ENCODE data around the gene NQO1. TPM values are rescaled to one million over a fixed set of nuclear protein-coding genes. Genes with fewer than 3 reads are reported as not detected.
"Not testable (repeated sequence)": the region's sequence is repeated elsewhere in the genome, so short reads cannot be mapped to it uniquely, and the experiment has no call there.

NQO1 gene
- total and polyA plus RNA-seq, 9 of the 15 experiments (the other 6 are each of a cell fraction or from before 2014, with no cell fraction given) = 96.7 to 198 (median 122) TPM

DNA sequence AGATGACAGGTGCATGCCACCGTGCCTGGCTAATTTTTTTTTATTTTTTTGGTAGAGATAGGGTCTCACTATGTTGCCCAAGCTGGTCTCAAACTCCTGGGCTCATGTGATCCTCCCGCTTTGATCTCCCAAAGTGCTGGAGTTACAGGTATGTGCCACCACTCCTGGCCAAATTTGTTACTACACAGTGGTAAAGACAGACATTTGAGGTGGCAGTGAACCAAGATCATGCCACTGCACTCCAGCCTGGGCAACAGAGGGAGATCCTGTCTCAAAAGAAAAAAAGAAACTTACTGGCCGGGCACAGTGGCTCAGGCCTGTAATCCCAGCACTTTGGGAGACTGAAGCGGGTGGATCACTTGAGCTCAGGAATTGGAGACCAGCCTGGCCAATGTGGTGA lies 2.7 kb upstream of the NQO1 start:
- H3K27ac ChIP-seq (ENCODE audit: extremely low read depth, low read depth, low read length); in situ Hi-C loops (cut with MboI); intact Hi-C loops (cut with micrococcal nuclease); H3K36me3 ChIP-seq (ENCODE audit: control insufficient read depth, insufficient read depth, low read length); FAIRE-seq; H3K9me1 ChIP-seq (ENCODE audit: control insufficient read depth, insufficient read depth, low read length); H3K27me3 ChIP-seq (ENCODE audit: control insufficient read depth in 2 of 2, insufficient read depth in 2 of 2, low read length in 2 of 2); CTCF ChIA-PET (ENCODE audit: low intra/inter-chr PET ratio); H3K9me3 ChIP-seq (replicated peaks; ENCODE audit: control insufficient read depth, insufficient read depth, low read depth, low read length); DNase-seq (ENCODE audit: extremely low read depth in 1 of 4, low spot score in 3 of 4); ATAC-seq; H3K4me3 ChIP-seq; H4K20me1 ChIP-seq (replicated peaks; ENCODE audit: control insufficient read depth, insufficient read depth, low read length); BruUV-seq (replicated peaks): not testable (repeated sequence)
- Histone ChIP-seq H2AFZ (ENCODE audit: low read depth, low read length) (peak overlapping the region; percentile 72; the same call in 1 of the 2 replicates), H3K79me2 (ENCODE audit: control insufficient read depth, insufficient read depth, low read length) (peaks cover 40% of the 10 kb centered on the region), H3K4me1 (replicated peaks in 1 of 2; ENCODE audit: control insufficient read depth in 2 of 2, insufficient read depth in 2 of 2, low read length in 2 of 2) (peaks cover 19 to 27% of the 10 kb centered on the region in 2 experiments; a peak in 4 of 5 replicates), H3K9ac (ENCODE audit: insufficient read depth in 1 of 2, low read depth in 2 of 2, low read length in 2 of 2) (peak overlapping the region in 1 of 2 experiments; percentile 89; a peak in 1 of 4 replicates), H3K4me2 (ENCODE audit: insufficient read depth, low read length) (peak overlapping the region; percentile 99; the same call in 1 of the 2 replicates)
- WGBS (ENCODE audit: insufficient coverage, low coverage, missing lambda C conversion rate) = 73% methylated on average over 4 of the region's 4 CpGs
- POLR2A ChIA-PET = interaction anchor here (1.0 to 8.6 kb wide), 5 partner anchors 8 to 21 kb away, joined by 3 to 66 read pairs (median 3); no protein-coding TSS in a partner anchor
- TF ChIP-seq ZNF121 (CRISPR knock-in tag; conservative IDR thresholded peaks at IDR 0.05) = 0 out of 2 replicates have a peak, but pooled peaks have one; percentile 36

DNA sequence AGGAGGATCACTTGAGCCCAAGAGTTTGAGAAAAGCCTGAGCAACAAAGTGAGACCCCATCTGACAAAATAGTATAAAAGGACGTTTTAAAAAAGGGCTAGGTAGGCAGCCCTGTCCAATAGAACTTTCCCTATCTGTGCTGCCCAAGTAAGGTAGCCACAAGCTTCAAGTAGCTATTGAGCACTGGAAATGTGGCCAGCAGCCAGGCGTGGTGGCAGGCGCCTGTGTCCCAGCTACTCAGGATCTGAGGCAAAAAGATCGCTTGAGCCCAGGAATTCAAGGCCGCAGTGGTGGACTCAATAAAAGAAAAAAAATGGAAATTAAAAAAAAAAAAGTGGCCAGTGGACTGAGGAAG lies 1.5 kb upstream of the NQO1 start:
- no peaks in the 10 kb centered on the region for H3K36me3 ChIP-seq (ENCODE audit: control insufficient read depth, insufficient read depth, low read length)
- FAIRE-seq (peak; percentile 76), DNase-seq (ENCODE audit: extremely low read depth in 1 of 4, low spot score in 3 of 4) (peak in 1 of 4 experiments; percentile 67), ATAC-seq (no peak)
- H3K4me2 ChIP-seq (ENCODE audit: insufficient read depth, low read length) = peak overlapping the region; percentile 99
- no TSS peak for BruUV-seq (replicated peaks)
- H3K4me1 ChIP-seq (replicated peaks in 1 of 2; ENCODE audit: control insufficient read depth in 2 of 2, insufficient read depth in 2 of 2, low read length in 2 of 2) = peaks cover 21 to 32% of the 10 kb centered on the region in 2 experiments; a peak in 4 of 5 replicates
- peak overlapping the region; percentile 89 to 92 for H3K9ac ChIP-seq (ENCODE audit: insufficient read depth in 1 of 2, low read depth in 2 of 2, low read length in 2 of 2)
- in situ Hi-C loops (cut with MboI) = no loop called here
- POLR2A ChIA-PET = interaction anchor here (1.3 to 8.6 kb wide), 6 partner anchors 9 to 26 kb away, joined by 3 to 66 read pairs (median 15); partner anchors contain the start of gene NOB1
- no peaks in the 10 kb centered on the region for H3K27me3 ChIP-seq (ENCODE audit: control insufficient read depth in 2 of 2, insufficient read depth in 2 of 2, low read length in 2 of 2)
- peak overlapping the region; percentile 96 for H2AFZ ChIP-seq (ENCODE audit: low read depth, low read length)
- WGBS (ENCODE audit: insufficient coverage, low coverage, missing lambda C conversion rate) = 32% methylated on average over 5 of the region's 5 CpGs
- no peaks in the 10 kb centered on the region for H3K9me1 ChIP-seq (ENCODE audit: control insufficient read depth, insufficient read depth, low read length)
- CTCF ChIA-PET (ENCODE audit: low intra/inter-chr PET ratio) = interaction anchor here (0.6 kb wide), 1 partner anchor 46 kb away, joined by 3 read pairs; no protein-coding TSS in a partner anchor
- no peaks in the 10 kb centered on the region for H3K9me3 ChIP-seq (replicated peaks; ENCODE audit: control insufficient read depth, insufficient read depth, low read depth, low read length)
- peak overlapping the region; percentile 97 for H3K27ac ChIP-seq (ENCODE audit: extremely low read depth, low read depth, low read length)
- no peaks in the 10 kb centered on the region for H4K20me1 ChIP-seq (replicated peaks; ENCODE audit: control insufficient read depth, insufficient read depth, low read length)
- peak overlapping the region; percentile 52 for H3K4me3 ChIP-seq
- peaks cover 47% of the 10 kb centered on the region for H3K79me2 ChIP-seq (ENCODE audit: control insufficient read depth, insufficient read depth, low read length)
- intact Hi-C loops (cut with micrococcal nuclease) = loop anchor here (1.0 kb wide), 1 partner anchor 26 kb away; the partner anchor contains the start of gene NOB1
- TF ChIP-seq MYC (IDR thresholded peaks at IDR 0.05; ENCODE audit: low read depth, low read length) (peak; percentile 45), MYC (CRISPR knock-in tag; IDR thresholded peaks at IDR 0.05; ENCODE audit: borderline replicate concordance, low read depth) (no peak), ZC3H4 (CRISPR knock-in tag; IDR thresholded peaks at IDR 0.05; ENCODE audit: borderline replicate concordance) (no peak), L3MBTL2 (IDR thresholded peaks at IDR 0.05) (peak; percentile 30; the same call in 1 of the 2 replicates)
- TF ChIP-seq, protein P1, sequence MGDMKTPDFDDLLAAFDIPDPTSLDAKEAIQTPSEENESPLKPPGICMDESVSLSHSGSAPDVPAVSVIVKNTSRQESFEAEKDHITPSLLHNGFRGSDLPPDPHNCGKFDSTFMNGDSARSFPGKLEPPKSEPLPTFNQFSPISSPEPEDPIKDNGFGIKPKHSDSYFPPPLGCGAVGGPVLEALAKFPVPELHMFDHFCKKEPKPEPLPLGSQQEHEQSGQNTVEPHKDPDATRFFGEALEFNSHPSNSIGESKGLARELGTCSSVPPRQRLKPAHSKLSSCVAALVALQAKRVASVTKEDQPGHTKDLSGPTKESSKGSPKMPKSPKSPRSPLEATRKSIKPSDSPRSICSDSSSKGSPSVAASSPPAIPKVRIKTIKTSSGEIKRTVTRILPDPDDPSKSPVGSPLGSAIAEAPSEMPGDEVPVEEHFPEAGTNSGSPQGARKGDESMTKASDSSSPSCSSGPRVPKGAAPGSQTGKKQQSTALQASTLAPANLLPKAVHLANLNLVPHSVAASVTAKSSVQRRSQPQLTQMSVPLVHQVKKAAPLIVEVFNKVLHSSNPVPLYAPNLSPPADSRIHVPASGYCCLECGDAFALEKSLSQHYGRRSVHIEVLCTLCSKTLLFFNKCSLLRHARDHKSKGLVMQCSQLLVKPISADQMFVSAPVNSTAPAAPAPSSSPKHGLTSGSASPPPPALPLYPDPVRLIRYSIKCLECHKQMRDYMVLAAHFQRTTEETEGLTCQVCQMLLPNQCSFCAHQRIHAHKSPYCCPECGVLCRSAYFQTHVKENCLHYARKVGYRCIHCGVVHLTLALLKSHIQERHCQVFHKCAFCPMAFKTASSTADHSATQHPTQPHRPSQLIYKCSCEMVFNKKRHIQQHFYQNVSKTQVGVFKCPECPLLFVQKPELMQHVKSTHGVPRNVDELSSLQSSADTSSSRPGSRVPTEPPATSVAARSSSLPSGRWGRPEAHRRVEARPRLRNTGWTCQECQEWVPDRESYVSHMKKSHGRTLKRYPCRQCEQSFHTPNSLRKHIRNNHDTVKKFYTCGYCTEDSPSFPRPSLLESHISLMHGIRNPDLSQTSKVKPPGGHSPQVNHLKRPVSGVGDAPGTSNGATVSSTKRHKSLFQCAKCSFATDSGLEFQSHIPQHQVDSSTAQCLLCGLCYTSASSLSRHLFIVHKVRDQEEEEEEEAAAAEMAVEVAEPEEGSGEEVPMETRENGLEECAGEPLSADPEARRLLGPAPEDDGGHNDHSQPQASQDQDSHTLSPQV (IDR thresholded peaks at IDR 0.05) = peak; percentile 61; the same call in 1 of the 2 replicates

Data from K562 (cell line).